Suppressor macrophage treated with lipopolysaccharide for 4 hours (primary cell): ENCODE results near the gene A4GALT.
A peak's percentile ranks its signal among the peaks of the same experiment; 100 is the strongest.
"Not testable (repeated sequence)": the region's sequence is repeated elsewhere in the genome, so short reads cannot be mapped to it uniquely, and the experiment has no call there.

Experiments used
- DNase-seq: peaks from one replicate; pipeline ENCODE4 v3.0.0-alpha.2; 2020

The A4GALT gene

DNA sequence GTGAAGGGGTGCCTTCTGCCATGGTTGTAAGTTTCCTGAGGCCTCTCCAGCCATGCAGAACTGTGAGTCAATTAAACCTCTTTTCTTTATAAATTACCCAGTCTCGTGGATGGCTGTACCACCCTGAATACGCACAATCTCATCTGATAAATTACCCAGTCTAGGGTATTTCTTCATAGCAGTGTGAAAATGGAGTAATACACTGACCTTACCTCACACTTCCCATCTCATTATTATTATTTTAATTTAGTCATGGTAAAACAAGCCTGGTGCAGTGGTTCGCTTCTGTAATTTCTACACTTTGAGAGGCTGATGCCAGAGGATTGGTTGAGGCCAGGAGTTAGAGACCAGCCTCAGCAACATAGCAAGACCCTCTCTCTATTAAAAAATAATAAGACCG, 41.0 kb downstream of the A4GALT start:
- peak; percentile 40 for DNase-seq

- DNase-seq: no peak
These were observed 41.8 kb downstream of the A4GALT start for GRCh38 chr22:42678894-42679293.

DNA sequence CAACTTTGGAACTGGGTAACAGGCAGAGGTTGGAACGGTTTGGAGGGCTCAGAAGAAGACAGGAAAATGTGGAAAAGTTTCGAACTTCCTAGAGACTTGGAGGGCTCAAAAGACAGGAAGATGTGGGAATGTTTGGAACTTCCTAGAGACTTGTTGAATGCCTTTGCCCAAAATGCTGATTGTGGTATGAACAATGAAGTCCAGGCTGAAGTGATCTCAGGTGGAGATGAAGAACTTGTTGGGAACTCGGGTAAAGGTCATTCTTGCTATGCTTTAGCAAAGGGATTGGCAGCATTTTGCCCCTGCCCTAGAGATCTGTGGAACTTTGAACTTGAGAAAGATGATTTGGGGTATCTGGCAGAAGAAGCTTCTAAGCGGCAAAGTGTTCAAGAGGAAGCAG, 42.7 kb downstream of the A4GALT start:
- DNase-seq: not testable (repeated sequence)

DNA sequence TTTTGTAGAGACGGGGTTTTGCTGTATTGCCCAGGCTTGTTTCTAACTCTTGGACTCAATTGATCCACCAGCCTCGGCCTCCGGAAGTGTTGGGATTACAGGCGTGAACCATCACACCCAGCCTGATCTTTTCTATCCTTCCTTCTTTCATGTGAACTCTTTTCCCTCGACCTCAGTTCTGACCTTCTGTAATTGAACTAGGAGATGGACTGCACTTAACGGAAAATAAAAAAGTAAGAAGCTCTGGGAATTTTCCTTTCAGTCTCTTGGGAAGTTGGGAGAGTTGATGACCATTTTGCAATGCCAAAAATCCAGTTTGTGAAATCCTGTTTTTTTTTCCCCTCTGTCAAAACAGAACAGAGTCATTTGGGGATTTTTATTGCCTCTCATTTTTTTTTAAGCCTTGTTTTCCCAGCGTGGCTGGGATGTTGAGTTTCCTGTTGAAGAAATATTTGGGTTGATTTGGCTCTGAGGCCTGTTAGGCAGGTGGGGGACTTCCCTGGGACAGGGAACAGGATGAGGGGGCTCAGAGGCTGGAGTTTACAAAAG, 44.5 kb downstream of the A4GALT start:
- peak; percentile 74 for DNase-seq

- peak; percentile 38 for DNase-seq
These were observed 46.7 kb downstream of the A4GALT start for GRCh38 chr22:42673898-42674401.

- DNase-seq: not testable (repeated sequence)
These were observed 47.6 kb downstream of the A4GALT start for GRCh38 chr22:42673071-42673470.

DNA sequence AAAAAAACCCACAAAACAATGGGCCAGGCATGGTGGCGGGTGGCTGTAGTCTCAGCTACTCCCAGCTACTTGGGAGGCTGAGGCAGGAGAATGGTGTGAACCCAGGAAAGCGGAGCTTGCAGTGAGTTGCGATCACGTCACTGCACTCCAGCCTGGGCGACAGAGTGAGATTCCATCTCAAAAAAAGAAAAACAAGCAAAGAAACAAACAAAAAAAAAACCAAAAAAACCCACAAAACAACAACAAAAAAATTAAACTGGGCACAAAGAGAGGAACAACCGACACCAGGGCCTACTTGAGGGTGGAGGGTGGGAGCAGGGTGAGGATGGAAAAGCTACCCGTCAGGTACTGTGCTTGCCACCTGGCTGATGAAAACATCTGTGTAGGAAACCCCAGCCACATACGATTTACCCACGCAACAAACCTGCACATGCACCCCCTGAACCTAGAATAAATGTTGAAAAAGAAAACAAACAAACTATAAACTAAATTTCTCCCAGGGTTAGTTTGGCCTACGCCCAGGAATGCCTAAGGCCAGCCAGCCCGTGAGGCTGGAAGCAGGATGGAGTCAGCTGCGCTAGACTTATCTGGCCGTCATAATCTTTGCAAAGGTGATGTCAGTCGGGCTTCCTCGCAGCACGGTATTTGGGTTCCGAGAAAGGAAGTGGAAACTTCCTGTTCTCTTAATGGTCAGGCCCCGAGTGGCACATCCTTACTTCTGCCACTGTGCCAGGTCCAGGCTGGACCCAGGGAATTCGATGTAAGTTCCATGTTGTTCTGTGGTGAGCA, 49.6 kb downstream of the A4GALT start:
- DNase-seq: peak; percentile 54

DNA sequence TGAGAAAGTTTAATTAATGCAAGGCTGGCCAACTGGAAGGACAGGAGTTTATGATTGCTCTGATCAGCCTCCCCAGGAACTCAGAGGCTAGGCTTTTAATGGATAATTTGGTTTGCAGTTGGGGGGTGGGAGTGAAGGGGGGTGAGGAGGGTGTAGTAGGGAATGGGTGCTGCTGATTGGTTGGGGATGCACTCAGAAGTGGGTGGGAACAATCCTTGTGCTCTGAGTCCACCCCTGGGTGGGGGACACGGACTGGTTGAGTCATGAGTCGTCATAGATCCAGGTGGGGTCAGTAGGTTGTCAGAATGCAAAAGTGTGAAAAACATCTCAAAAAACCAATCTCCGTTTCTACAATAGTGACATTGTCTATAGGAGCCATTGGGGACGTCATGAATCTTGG, 50.6 kb downstream of the A4GALT start:
- DNase-seq: no peak

- not testable (repeated sequence) for DNase-seq
These were observed 54.3 kb downstream of the A4GALT start for GRCh38 chr22:42666393-42666792.

- no peak for DNase-seq
These were observed 55.5 kb downstream of the A4GALT start for GRCh38 chr22:42664976-42665831.

GRCh38 chr22:42661985-42662831, 58.5 kb downstream of the A4GALT start:
- DNase-seq: peak; percentile 89

DNA sequence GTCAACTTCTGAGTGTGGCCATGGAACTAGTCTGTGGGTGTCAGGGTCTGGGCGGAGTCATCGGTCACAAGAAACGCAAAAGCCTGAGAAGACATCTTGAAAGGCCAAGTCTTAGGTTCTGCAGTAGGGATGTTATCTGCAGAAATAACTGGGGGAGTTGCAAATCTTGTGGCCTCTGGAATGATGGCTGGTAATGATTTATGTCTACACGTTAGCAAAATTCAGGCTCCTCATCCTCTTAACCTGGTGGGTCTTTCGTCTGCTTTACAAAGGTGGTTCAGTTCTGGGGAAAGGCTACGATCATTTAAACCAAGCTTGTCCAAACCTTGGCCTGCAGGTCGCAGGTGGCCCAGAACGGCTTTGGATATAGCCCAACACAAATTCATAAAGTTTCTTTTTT, 64.1 kb downstream of the A4GALT start:
- no peak for DNase-seq

- no peak for DNase-seq
These were observed 65.0 kb downstream of the A4GALT start for GRCh38 chr22:42655693-42656092.

DNA sequence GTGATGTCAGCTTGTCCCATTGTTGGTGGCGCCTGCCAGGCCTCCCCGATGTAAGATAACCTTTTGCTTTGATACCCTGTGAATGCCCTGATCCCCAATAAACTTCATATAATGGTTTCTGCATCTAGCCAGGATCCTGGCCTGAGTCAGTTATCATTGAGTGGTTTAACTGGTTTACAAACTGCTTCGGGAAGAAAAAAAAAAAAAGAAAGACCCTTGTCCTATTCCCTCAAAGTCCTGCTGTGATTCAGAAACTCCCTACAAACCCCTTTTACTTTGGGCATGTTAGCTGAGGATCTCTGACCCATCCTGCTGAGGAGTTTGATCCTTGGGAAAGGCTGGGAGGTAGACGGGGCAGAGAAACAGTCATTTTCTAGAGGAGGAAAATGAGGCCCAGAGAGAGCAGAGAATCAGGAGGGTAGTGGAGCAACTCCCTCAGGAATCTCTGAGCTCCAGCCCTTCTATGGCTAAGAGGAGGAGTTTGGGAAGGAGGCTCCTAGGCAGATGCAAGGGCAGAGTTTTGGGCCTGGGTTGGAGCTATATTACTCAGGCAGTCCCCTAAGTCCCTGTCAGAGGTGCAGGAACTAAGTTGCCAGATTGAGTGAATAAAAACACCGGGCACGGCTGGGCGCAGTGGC, 66.1 kb downstream of the A4GALT start:
- DNase-seq: no peak

DNA sequence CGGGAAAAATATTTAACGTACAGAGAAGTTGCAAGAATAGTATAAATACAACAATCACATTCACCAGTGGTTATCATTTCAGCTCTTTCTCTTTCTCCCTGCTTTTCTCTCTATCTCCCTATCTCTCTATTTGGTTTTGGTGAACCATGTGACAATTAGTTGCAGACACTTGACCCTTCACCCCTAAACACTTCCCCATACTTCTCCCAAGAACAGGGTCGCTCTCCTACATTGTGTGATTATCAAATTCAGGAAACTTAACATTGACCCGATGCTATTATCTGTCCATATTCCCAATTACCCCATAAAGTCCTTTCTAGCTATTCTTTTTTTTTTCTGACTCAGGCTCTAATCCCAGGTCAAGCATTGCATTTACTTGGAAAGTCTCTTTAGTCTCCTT, 66.7 kb downstream of the A4GALT start:
- DNase-seq: no peak

DNA sequence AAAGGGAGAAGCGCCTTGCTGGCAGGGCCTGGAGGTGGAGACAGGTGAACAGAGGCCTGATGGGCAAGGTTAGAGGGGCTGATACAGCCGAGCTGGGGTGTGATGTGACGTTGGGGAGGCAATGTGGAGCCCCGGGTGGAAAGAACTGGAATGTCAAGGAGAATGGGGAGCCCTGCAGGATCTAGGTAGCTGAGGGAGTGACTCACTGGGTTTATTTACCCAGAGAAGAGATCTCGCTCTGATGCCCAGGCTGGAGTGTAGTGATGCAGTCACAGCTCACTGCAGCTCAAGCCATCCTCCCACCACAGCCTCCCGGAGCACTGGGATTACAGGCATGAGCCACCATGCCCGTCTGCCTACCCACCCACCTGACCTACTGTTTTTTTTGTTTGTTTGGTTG, 69.5 kb downstream of the A4GALT start:
- no peak for DNase-seq

DNA sequence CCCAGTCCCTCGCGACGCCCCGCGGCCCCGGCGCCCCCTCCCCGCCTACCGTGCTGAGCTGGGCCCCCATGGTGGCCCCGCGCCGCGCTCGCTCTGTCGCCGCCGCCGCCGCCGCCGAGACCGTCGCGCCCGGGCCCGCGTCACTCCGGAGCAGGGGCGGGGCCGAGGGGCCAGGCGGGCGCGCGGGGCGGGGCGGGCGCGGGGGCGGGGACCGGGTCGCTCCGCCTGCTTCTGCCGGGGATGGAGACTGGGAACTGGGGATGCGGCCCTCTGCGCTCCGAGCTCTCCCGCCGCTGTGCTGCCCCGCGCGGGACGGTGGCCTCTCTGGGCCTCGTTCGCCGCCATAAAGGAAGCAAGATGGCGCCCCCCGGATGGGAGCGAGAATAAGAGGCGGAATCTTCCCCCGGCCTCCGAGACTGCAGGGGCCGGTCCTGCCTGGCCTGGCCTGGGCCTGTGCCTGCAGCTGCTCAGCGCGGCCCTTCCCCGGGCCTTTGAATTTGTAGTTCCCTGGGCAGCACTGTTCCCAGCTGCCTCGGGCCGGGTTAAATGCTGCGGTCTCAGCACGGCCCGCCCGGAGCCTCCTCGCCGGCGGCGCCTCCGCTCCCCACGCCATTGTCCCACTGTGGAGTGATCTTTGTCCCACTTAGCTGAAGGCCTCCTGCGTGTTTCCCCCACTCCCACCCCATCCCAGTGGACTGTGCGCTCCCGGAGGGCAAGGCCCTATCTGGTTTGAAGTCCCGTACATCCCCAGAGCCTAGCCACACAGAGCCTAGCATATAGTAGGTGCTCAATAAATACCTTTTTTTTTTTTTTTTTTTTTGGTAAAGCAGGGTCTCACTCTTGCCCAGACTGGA, 71.2 kb downstream of the A4GALT start, which contains the start of gene CYB5R3:
Gene CYB5R3 (minus strand): TSS at position 147 of the 854 bp plus-strand sequence. CDS start 77 bp downstream, at position 70.
- peak; percentile 87 for DNase-seq

GRCh38 chr22:42648368-42649245, 72.1 kb downstream of the A4GALT start:
- DNase-seq: peak; percentile 41

GRCh38 chr22:42648017-42648367, 72.7 kb downstream of the A4GALT start:
- no peak for DNase-seq
